GM10847 (cell line): ENCODE measurements around the gene KANK3.

ENCODE experiments used
- POLR2A ChIP-seq: IDR thresholded peaks from 2 replicates; pipeline ENCODE4 v1.6.1; 2011; ENCODE audit not compliant: insufficient read length; ENCODE audit errors: extremely low read depth

KANK3 gene

GRCh38 chr19:8321067-8321985 lies 21.7 kb downstream of the KANK3 start, which contains the start of the genes NDUFA7 and RPS28:
Gene NDUFA7, minus strand, starts transcription at chr19:8321375. Its CDS starts 17 bp downstream, at chr19:8321358.
Gene RPS28, plus strand, starts transcription at chr19:8321496. Its CDS starts 35 bp downstream, at chr19:8321531.
- peak; percentile 96 for TF ChIP-seq POLR2A

GRCh38 chr19:8320564-8321066 lies 22.4 kb downstream of the KANK3 start:
- TF ChIP-seq POLR2A, result no peak

GRCh38 chr19:8319807-8320520 lies 23.1 kb downstream of the KANK3 start:
- TF ChIP-seq POLR2A, result no peak

GRCh38 chr19:8316351-8317125 lies 26.5 kb downstream of the KANK3 start:
- no peak for TF ChIP-seq POLR2A

- TF ChIP-seq POLR2A, result no peak
Observed at GRCh38 chr19:8311461-8312260, 31.4 kb downstream of the KANK3 start.

GRCh38 chr19:8310342-8311055 lies 32.6 kb downstream of the KANK3 start:
- no peak for TF ChIP-seq POLR2A

GRCh38 chr19:8308891-8309291 lies 34.2 kb downstream of the KANK3 start:
- no peak for TF ChIP-seq POLR2A

- TF ChIP-seq POLR2A, result peak; percentile 68
Observed at GRCh38 chr19:8307965-8308866, 34.8 kb downstream of the KANK3 start, which contains the start of gene CD320. Gene CD320, minus strand, starts transcription at chr19:8308358. Its CDS starts 68 bp downstream, at chr19:8308290.

DNA sequence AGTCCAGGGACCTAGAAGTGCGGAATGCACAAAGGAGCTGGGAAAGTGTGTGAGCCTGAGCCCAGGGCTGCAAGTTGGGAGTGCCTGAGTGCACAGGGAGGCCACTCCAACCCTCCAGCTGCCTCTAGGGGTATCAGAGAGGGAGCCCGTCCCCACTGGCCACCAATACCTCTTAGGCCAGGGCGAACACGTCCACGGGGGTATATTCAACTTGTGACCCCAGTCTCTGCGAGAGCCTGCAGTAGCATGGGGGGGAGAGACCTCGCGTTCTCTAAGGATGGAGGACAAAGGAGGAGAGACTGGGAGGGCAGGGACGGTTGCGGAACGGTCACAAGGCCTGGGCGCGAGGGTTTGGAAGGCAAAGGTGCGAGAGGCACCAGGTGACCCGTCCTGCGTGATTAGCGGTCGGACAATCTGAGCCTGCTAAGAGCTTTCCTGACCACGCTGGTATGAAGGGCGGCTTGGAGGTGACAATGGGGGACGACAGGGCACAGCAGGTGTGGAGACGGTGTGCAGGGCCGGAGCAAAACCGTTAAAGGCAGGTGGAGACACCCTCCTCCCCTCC lies 35.6 kb downstream of the KANK3 start:
- no peak for TF ChIP-seq POLR2A

GRCh38 chr19:8306235-8307054 lies 36.6 kb downstream of the KANK3 start:
- TF ChIP-seq POLR2A, result no peak

- TF ChIP-seq POLR2A, result no peak
Observed at GRCh38 chr19:8305798-8306197, 37.3 kb downstream of the KANK3 start.
